M059J (cell line): Measurements from ENCODE around the gene CEP68. TPM values are rescaled to one million over a fixed set of nuclear protein-coding genes. Genes with fewer than 3 reads are reported as not detected.
"Not testable (repeated sequence)": the region's sequence is repeated elsewhere in the genome, so short reads cannot be mapped to it uniquely, and the experiment has no call there.

Experiments
- DNase-seq: peaks from one replicate; pipeline ENCODE4 v3.0.0-alpha.2; 2012; ENCODE audit warnings: low read depth
- total RNA-seq: library from RNA; depleted of rRNA; stranded (reverse); fragments of >200 nt; shearing (Covaris generic); gene quantifications from 2 replicates; pipeline ENCODE4 v1.2.3, GENCODE V29; 2014

Gene CEP68
- total RNA-seq, 1 experiment from 2014 or later: 3.3 TPM

- no peak for DNase-seq
Measured at GRCh38 chr2:65031341-65032018, 24.7 kb upstream of the CEP68 start.

- DNase-seq: no peak
Measured at GRCh38 chr2:65032019-65032975, 23.9 kb upstream of the CEP68 start.

DNA sequence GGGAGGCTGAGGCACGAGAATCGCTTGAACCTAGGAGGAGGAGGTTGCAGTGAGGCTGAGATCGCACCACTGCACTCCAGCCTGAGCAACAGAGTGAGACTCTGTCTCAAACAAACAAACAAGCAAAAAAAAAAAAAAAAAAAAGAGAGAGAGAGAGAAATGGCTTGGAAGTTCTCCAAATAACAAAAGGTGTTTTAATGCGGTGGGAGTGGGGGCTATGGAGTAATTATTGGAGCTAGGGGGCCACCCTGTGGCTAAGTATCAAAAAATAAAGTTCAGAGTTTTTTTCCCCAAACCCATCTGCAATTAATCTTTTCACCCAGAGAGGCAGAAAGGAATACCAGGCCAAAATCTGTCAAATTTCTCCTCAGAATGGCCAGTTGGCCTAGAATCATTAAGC lies 23.0 kb upstream of the CEP68 start:
- peak; percentile 38 for DNase-seq

GRCh38 chr2:65033667-65034066 lies 22.5 kb upstream of the CEP68 start:
- DNase-seq: not testable (repeated sequence)

GRCh38 chr2:65035351-65035943 lies 20.8 kb upstream of the CEP68 start:
- DNase-seq: no peak

DNA sequence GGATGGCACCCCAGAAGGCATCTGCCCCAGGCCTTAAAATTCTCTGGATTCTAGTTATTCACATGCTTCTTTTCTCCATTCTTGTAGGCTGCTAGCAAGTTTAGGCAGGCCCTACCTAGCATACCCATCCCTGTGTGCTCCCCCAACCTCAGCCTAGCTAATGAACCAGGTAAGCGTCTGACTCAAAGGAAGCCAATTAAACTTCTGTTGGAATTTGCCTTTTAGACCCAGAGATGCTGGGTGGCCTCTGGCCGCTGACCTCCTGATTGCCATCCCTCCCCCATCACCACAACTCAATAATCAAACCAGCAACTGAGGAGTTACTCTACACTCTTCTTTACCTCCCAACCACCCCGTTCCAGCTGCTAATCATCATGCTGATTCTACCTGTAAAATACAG lies 19.0 kb upstream of the CEP68 start:
- DNase-seq: no peak

DNA sequence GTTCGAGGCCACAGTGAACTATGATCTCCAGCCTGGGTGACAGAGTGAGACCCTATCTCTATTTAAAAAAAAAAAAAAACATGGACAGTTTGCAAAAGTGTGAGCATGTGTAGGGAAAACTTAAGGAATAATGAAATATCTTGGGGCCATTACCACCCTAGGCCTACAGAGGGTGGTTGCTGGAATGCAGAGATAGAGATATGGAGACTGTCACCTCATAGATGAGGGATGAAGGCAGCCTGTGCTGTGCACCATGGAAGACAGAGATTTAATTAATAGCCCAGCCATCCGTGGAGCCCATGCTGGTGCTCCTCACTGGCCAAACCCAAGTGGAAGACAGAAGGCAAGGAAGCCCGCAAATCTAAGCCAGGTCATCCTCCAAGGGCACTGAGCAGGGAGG lies 16.6 kb upstream of the CEP68 start:
- no peak for DNase-seq

GRCh38 chr2:65040400-65041261 lies 15.6 kb upstream of the CEP68 start:
- peak; percentile 74 for DNase-seq

DNA sequence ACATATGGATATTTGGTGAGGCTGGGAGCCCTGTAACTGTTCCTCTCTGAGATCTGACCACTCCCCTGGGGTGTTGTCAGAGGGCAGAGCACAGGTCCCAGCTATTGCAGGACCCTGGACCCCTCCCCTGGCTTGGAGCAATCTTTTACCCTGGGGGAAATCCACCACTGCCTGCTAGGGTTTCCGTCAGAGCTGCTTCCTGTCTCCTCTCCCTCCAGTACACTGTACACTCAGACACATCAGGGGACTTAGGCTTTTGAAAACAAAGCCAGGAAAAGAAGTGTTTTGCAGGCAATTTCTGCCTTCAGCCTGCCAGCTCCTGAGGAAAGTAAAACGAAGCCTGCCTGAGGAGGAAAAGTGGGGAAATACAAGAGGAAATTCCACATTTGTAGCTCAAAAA lies 13.2 kb upstream of the CEP68 start:
- no peak for DNase-seq

GRCh38 chr2:65044097-65044735 lies 12.0 kb upstream of the CEP68 start:
- no peak for DNase-seq

- peak; percentile 90 for DNase-seq
Measured at GRCh38 chr2:65045651-65046050, 10.6 kb upstream of the CEP68 start.

GRCh38 chr2:65046633-65047407 lies 9.4 kb upstream of the CEP68 start:
- DNase-seq: no peak

DNA sequence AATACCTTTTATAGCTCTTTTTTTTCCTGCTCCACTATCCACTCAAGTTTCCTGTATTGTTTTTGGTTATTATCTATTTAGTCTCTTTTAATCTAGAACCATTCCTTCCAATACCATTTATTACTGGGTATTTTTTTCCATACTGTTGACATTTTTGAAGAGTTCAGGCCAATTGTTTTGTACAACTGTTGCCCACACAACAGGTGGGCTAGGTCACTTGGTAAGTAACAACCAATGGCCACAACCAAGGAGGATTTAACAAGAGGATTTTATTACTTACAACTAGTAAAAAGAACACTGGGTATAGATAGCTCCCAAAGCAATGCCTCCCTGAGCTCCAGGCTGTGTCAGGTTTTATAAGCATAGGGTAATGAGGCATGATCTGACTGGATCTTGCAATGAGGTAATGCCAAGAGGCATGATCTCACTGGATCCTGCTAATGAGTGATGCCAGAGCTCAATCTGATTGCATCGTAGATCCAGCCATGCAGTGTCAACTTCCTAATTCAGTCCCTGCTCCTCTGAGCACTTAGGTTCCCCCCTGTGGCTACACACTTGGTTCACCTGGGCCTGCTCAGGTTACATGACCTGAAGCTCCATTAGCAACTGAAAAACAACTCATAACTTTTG lies 7.1 kb upstream of the CEP68 start:
- peak; percentile 41 for DNase-seq

DNA sequence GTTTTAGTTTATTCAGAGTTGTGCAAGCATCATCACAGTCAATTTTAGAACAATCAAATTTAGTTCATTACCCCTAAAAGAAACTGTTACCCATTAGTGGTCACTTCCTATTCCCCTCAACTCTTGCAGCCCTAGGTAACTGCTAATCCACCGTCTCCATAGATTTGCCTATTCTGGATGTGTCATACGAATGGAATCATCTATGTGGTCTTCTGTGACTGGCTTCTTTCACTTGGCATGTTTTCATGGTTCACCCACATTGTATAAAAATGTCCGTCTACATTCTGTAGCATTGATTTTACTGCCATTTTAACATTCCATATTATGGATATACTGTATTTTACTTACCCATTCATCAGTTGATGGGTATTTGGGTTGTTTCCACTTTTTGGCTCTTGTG lies 5.3 kb upstream of the CEP68 start:
- DNase-seq: peak; percentile 81

DNA sequence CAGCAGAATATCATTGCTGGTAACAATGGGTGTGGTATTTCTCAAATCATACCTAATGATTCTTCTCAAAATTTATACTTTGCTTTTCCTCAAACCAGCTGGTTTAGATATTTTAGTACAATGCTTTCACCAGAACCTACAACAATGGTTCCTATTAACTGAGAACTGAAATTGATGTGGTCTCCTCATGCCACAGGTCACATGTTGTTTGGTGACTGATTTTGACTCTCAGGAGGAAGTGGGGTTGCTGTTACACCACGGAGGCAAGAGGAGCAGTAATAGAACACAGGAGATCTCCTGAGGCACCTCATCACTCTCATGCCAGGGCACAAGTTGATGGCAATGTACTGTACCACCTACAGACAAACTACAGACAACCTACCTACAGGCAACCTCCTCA lies 3.0 kb upstream of the CEP68 start:
- DNase-seq: no peak

GRCh38 chr2:65054749-65055421 lies 1.3 kb upstream of the CEP68 start:
- DNase-seq: no peak

GRCh38 chr2:65055422-65056214 lies 598 bp upstream of the CEP68 start:
- no peak for DNase-seq

DNA sequence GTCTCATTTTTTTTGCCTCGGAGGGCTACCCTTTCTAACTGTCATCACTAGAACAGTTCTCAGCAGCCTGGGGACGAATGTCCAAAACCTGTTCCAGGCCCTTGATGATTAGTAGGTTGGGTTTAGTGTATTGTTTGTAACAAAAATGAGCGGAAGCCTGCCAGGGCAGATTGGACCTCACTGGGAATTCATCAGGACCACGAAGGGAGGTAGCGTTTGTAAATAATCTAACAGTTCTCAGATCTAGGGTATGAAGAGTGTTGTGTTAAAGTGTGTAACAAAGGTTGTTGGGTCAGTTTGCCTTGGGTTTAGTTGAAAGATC lies 799 bp downstream of the CEP68 start:
- DNase-seq: no peak
